GM18505 (cell line): ENCODE data around the gene DEFB108B.
A peak's percentile ranks its signal among the peaks of the same experiment; 100 is the strongest.
"Not testable (repeated sequence)": the region's sequence is repeated elsewhere in the genome, so short reads cannot be mapped to it uniquely, and the experiment has no call there.

ENCODE experiments used
- ATAC-seq: cut with Tn5 transposase; IDR thresholded peaks from one replicate; pipeline ENCODE4 v1.9.1; 2021; ENCODE audit not compliant: unreplicated experiment
- POLR2A ChIP-seq: IDR thresholded peaks from 4 replicates; pipeline ENCODE4 v1.6.1; 2011; ENCODE audit warnings: borderline replicate concordance; ENCODE audit not compliant: insufficient read depth, insufficient read length; ENCODE audit errors: extremely low read depth

Gene DEFB108B

GRCh38 chr11:71813481-71814355, 19.3 kb upstream of the DEFB108B start:
- peak; percentile 26 for TF ChIP-seq POLR2A
- ATAC-seq = not testable (repeated sequence)

GRCh38 chr11:71821539-71821938, 11.5 kb upstream of the DEFB108B start:
- not testable (repeated sequence) for ATAC-seq

- not testable (repeated sequence) for ATAC-seq
These were observed 3.8 kb upstream of the DEFB108B start for GRCh38 chr11:71829247-71829646.

- not testable (repeated sequence) for ATAC-seq
These were observed 3.3 kb upstream of the DEFB108B start for GRCh38 chr11:71829686-71830085.

GRCh38 chr11:71842720-71843119, 9.7 kb downstream of the DEFB108B start:
- not testable (repeated sequence) for ATAC-seq

GRCh38 chr11:71843355-71843754, 10.4 kb downstream of the DEFB108B start:
- ATAC-seq = not testable (repeated sequence)

GRCh38 chr11:71843858-71844257, 10.9 kb downstream of the DEFB108B start:
- TF ChIP-seq POLR2A = no peak
- ATAC-seq = no peak

- not testable (repeated sequence) for ATAC-seq
These were observed 20.9 kb downstream of the DEFB108B start for GRCh38 chr11:71853895-71854294.

- not testable (repeated sequence) for ATAC-seq
These were observed 22.9 kb downstream of the DEFB108B start for GRCh38 chr11:71855880-71856279.

GRCh38 chr11:71860835-71861234, 27.8 kb downstream of the DEFB108B start:
- ATAC-seq = not testable (repeated sequence)

- not testable (repeated sequence) for ATAC-seq
These were observed 31.1 kb downstream of the DEFB108B start for GRCh38 chr11:71863978-71864627.

GRCh38 chr11:71867209-71867608, 34.2 kb downstream of the DEFB108B start:
- ATAC-seq = not testable (repeated sequence)

- ATAC-seq = not testable (repeated sequence)
These were observed 36.9 kb downstream of the DEFB108B start for GRCh38 chr11:71869931-71870330.

GRCh38 chr11:71870661-71871060, 37.7 kb downstream of the DEFB108B start:
- ATAC-seq = not testable (repeated sequence)

- ATAC-seq = not testable (repeated sequence)
These were observed 43.3 kb downstream of the DEFB108B start for GRCh38 chr11:71876262-71876661.

GRCh38 chr11:71878059-71878458, 45.1 kb downstream of the DEFB108B start, which contains the start of gene DEFB131B:
Gene DEFB131B, plus strand, starts transcription at chr11:71878453. Its CDS starts 0 bp downstream, at chr11:71878453.
- not testable (repeated sequence) for ATAC-seq

- not testable (repeated sequence) for ATAC-seq
These were observed 52.8 kb downstream of the DEFB108B start for GRCh38 chr11:71885806-71886205.
